ENCODE data around the gene ATP7A.

ATP7A gene

GRCh38 chrX:77910108-77910840 lies at the start of gene ATP7A:
Gene ATP7A, plus strand, starts transcription at chrX:77910693. Its CDS starts 60,949 bp downstream, at chrX:77971642.
- TF ChIP-seq, protein P1, sequence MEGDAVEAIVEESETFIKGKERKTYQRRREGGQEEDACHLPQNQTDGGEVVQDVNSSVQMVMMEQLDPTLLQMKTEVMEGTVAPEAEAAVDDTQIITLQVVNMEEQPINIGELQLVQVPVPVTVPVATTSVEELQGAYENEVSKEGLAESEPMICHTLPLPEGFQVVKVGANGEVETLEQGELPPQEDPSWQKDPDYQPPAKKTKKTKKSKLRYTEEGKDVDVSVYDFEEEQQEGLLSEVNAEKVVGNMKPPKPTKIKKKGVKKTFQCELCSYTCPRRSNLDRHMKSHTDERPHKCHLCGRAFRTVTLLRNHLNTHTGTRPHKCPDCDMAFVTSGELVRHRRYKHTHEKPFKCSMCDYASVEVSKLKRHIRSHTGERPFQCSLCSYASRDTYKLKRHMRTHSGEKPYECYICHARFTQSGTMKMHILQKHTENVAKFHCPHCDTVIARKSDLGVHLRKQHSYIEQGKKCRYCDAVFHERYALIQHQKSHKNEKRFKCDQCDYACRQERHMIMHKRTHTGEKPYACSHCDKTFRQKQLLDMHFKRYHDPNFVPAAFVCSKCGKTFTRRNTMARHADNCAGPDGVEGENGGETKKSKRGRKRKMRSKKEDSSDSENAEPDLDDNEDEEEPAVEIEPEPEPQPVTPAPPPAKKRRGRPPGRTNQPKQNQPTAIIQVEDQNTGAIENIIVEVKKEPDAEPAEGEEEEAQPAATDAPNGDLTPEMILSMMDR (IDR thresholded peaks at IDR 0.05): peak; percentile 56

DNA sequence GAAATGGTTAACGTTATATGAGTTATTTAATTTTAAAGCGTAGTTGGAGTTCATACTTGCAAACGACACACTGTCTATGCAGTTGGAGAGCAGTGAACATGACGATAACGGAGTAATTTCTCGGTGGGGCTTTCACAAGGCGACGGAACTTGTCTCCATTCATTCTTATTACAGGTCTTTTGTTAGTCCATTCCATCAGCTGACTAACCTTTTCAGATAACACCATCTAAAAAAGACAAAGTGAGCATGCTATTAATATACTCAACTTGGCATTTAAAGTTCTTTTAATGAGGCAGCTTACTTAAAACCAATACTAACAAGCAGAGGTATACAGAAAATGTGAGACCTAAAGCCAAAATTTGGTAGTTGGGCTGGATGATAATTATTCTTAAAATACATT lies 35.1 kb upstream of the ATP7A start:
- TF ChIP-seq, protein P1 (IDR thresholded peaks at IDR 0.05): no peak

DNA sequence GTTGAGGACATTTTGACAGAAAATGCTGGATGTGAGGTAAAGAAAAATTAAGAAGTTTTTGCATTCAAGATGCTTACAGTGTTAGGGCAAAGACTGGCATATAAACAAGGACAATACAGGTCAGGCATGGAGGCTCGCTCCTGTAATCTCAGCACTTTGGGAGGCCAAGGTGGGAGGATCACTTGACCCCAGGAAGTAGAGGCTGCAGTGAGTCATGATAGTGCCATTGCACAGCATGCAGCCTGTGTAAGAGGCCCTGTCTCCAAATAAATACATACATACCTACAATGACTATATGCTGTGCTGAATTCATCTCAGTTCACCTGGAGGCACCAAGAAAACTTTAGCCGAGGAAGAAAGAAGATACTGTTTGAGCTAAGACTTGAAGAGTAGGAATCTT lies 17.6 kb upstream of the ATP7A start:
- TF ChIP-seq, protein P1 (IDR thresholded peaks at IDR 0.05): no peak

GRCh38 chrX:77893713-77894112 lies 16.8 kb upstream of the ATP7A start:
- TF ChIP-seq, protein P1 (IDR thresholded peaks at IDR 0.05): no peak

DNA sequence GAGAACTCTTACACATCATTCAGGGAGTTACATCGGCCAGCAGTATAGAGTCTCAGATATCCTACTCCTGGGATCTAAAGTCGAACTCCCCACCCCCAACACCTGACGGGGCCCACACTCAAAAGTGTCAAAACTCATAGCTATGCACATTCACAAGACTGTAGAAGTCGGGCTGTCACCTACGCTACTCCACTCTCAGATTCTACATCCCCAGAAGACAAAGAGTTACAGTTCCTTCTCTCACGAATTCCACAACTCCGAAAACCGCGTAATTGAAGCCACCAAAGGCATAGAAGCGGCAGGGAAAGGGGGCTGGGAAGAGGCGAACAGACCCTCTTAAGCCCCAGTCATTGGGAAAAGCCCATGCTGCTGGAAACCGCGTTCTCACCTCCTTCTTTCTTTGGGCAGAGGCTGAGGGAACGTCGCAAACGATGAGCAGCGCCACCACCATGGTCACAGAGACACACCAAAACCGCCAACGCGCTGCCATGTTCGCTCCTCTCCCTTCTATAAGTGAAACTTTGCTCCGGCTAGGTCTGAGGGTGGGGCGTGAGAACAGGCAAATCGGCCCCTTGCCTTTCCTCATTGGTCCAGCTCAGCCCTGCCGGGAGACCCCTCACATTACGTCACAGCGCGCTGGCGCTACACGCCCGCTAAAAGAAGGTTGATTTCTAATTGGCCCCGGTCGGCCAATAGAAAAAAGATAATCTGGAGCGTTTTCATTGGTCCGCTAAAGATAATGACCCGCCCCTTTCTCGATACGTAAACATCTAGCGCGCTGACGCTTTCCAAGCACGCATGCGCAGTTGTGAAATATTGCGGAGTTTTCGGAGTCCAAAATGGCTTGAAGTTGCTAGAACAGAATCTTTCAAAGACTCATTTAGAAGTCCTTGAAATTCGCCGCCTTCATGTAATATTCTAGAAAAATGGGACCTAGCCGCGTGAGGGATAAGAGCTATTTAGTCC lies 15.3 kb upstream of the ATP7A start, which contains the start of gene MAGT1:
Gene MAGT1 (minus strand): TSS at position 515 of the 966 bp plus-strand sequence. CDS start 25 bp downstream, at position 490.
- TF ChIP-seq, protein P1 (IDR thresholded peaks at IDR 0.05): no peak

DNA sequence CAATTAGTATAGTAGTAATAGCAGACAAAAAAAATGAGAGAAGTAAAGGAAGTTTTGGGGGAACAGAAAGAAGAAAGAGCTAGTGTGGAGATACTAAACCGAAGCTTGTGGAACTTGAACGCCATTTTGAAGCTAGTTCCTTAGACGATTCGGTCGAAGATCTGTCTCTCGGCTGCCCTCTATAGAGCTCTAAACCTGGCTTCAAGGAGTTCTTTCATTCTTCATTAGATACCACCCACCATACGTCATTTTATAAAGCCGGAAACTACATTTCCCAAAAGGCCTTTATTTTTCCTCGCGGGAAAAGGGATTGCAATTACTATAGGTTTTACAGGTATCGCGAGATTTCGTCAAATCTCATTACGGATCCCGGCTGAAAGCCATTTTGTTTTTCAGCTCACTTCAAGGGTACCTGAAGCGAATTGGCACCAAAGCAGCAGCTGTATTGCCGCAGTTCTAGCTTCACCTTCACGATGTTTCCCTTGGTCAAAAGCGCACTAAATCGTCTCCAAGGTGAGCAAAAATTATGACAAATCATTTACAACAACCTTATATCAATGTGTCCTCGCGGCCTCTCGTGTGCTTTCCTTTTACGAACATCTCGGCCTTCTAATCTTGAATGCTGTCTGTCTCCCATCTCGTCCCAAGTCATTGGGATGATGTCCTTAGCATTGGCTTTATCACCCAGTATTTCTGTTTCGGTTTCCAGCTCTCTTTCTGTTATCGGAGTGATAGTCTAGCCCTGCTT lies 11.2 kb upstream of the ATP7A start, which contains the start of gene COX7B:
Gene COX7B (plus strand): TSS at position 388 of the 748 bp plus-strand sequence. CDS start 86 bp downstream, at position 474.
- TF ChIP-seq, protein P1 (IDR thresholded peaks at IDR 0.05): peak; percentile 37; the same call in 1 of the 2 replicates

DNA sequence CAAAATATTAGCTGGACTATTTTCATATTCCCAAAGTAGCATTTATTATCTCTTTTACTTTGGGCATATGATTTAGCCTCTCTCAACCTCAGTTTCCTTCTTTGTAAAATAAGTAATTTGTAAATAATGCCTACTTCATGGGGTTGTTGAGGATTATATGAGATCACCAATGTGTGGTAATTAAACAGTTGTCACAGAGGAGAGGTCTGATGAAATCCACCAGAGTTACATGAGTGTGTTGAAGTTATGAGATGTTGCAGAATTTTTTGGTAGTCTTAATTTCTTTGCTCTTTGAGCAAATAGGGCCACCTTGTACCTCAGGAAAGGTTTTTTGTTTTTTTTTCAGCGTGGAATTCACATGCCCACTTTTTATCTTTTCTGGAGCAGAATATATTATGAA lies 9.8 kb upstream of the ATP7A start:
- TF ChIP-seq, protein P1 (IDR thresholded peaks at IDR 0.05): no peak
